Measurements from ENCODE around the gene GIPC1. TPM values are rescaled to one million over a fixed set of nuclear protein-coding genes. Genes with fewer than 3 reads are reported as not detected.
A peak's percentile ranks its signal among the peaks of the same experiment; 100 is the strongest.

GIPC1 gene
- total and polyA plus RNA-seq, 9 of the 15 experiments (the other 6 are each of a cell fraction or from before 2014, with no cell fraction given): 0.49 to 54.7 (median 24.8) TPM

GRCh38 chr19:14517840-14518505, 22.0 kb upstream of the GIPC1 start, which contains the start of gene DNAJB1 (continued):
- TF ChIP-seq USF1 (CRISPR knock-in tag; IDR thresholded peaks at IDR 0.05): no peak
- TF ChIP-seq ATF7 (IDR thresholded peaks at IDR 0.05): no peak
- no peak for TF ChIP-seq CBX3 (IDR thresholded peaks at IDR 0.05; ENCODE audit: borderline replicate concordance in 1 of 2, low read length in 2 of 2)
- no peak for TF ChIP-seq RHOXF2B (CRISPR knock-in tag; conservative IDR thresholded peaks at IDR 0.05)
- no peak for TF ChIP-seq ZNF518B (CRISPR knock-in tag; IDR thresholded peaks at IDR 0.05)
- TF ChIP-seq ILK (tag; IDR thresholded peaks at IDR 0.05; ENCODE audit: borderline replicate concordance, low read depth): no peak
- no peak for TF ChIP-seq LCOR (CRISPR knock-in tag; IDR thresholded peaks at IDR 0.05)
- no peak for TF ChIP-seq GMEB1 (CRISPR knock-in tag; IDR thresholded peaks at IDR 0.05)
- TF ChIP-seq TEAD1 (CRISPR knock-in tag; IDR thresholded peaks at IDR 0.05): peak in 1 of 2 experiments; percentile 64; a peak in 1 of 4 replicates
- no peak for TF ChIP-seq THRAP3 (IDR thresholded peaks at IDR 0.05; ENCODE audit: borderline replicate concordance)
- 0 out of 2 replicates have a peak, but pooled peaks have one; percentile 45 for TF ChIP-seq GATAD2A (IDR thresholded peaks at IDR 0.05)
- TF ChIP-seq CTCFL (IDR thresholded peaks at IDR 0.05; ENCODE audit: borderline replicate concordance, insufficient read depth, low read depth, low read length, poor library complexity, severe bottlenecking): no peak
- peak; percentile 82 for TF ChIP-seq PRPF4 (IDR thresholded peaks at IDR 0.05; ENCODE audit: insufficient read depth, low read depth, low read length, poor library complexity, severe bottlenecking)
- peak; percentile 13 for TF ChIP-seq CTBP1 (IDR thresholded peaks at IDR 0.05; ENCODE audit: borderline replicate concordance)
- no peak for TF ChIP-seq CEBPG (CRISPR knock-in tag; IDR thresholded peaks at IDR 0.05)
- no peak for TF ChIP-seq CEBPG (tag; conservative IDR thresholded peaks at IDR 0.05 in 1 of 2, IDR thresholded peaks at IDR 0.05 in 1 of 2)
- TF ChIP-seq NONO (IDR thresholded peaks at IDR 0.05; ENCODE audit: low read depth in 2 of 2, low read length in 1 of 2): peak; percentile 9 to 93; a peak in 3 of 4 replicates
- TF ChIP-seq SIX5 (IDR thresholded peaks at IDR 0.05; ENCODE audit: borderline replicate concordance in 1 of 2, insufficient read depth in 1 of 2, low read depth in 1 of 2, low read length in 2 of 2): no peak
- no peak for TF ChIP-seq ZNF354B (CRISPR knock-in tag; IDR thresholded peaks at IDR 0.05)

All from K562 (cell line).